Right hindlimb (tissue), 1 donor: Measurements from ENCODE around the gene ASCC2.
A peak's percentile ranks its signal among the peaks of the same experiment; 100 is the strongest.
"Not testable (repeated sequence)": the region's sequence is repeated elsewhere in the genome, so short reads cannot be mapped to it uniquely, and the experiment has no call there.

Experiments used
- DNase-seq: peaks from one replicate; pipeline ENCODE4 v3.0.0-alpha.2; 2018

ASCC2 gene

GRCh38 chr22:29837741-29838598 is at the start of gene ASCC2:
Gene ASCC2 (minus strand): TSS chr22:29838274. CDS start chr22:29832325, 5,949 bp downstream.
- DNase-seq, result peak; percentile 98

GRCh38 chr22:29887358-29887757 is 49.3 kb upstream of the ASCC2 start:
- DNase-seq, result no peak

- DNase-seq, result no peak
Observed at GRCh38 chr22:29886596-29886995, 48.5 kb upstream of the ASCC2 start.

GRCh38 chr22:29885610-29886009 is 47.5 kb upstream of the ASCC2 start:
- no peak for DNase-seq

- no peak for DNase-seq
Observed at GRCh38 chr22:29883775-29884097, 45.7 kb upstream of the ASCC2 start.

- DNase-seq, result peak; percentile 95
Observed at GRCh38 chr22:29883045-29883774, 45.1 kb upstream of the ASCC2 start, which contains the start of gene MTMR3. Gene MTMR3 (plus strand): TSS chr22:29883174. CDS start chr22:29971060, 87,886 bp downstream.

- DNase-seq, result no peak
Observed at GRCh38 chr22:29882716-29883044, 44.6 kb upstream of the ASCC2 start.

- DNase-seq, result no peak
Observed at GRCh38 chr22:29879753-29880152, 41.7 kb upstream of the ASCC2 start.

- DNase-seq, result no peak
Observed at GRCh38 chr22:29877620-29878019, 39.5 kb upstream of the ASCC2 start.

GRCh38 chr22:29873943-29874342 is 35.9 kb upstream of the ASCC2 start:
- DNase-seq, result no peak

GRCh38 chr22:29872989-29873388 is 34.9 kb upstream of the ASCC2 start:
- DNase-seq, result no peak

GRCh38 chr22:29872144-29872893 is 34.2 kb upstream of the ASCC2 start:
- DNase-seq, result no peak

GRCh38 chr22:29871684-29872083 is 33.6 kb upstream of the ASCC2 start:
- DNase-seq, result no peak

- DNase-seq, result no peak
Observed at GRCh38 chr22:29870574-29870973, 32.5 kb upstream of the ASCC2 start.

GRCh38 chr22:29867851-29868250 is 29.8 kb upstream of the ASCC2 start:
- DNase-seq, result no peak

GRCh38 chr22:29867260-29867659 is 29.2 kb upstream of the ASCC2 start:
- DNase-seq, result no peak

- DNase-seq, result not testable (repeated sequence)
Observed at GRCh38 chr22:29865572-29865971, 27.5 kb upstream of the ASCC2 start.

GRCh38 chr22:29861672-29862297 is 23.7 kb upstream of the ASCC2 start:
- no peak for DNase-seq

- no peak for DNase-seq
Observed at GRCh38 chr22:29860006-29860766, 22.1 kb upstream of the ASCC2 start.

GRCh38 chr22:29859030-29859429 is 21.0 kb upstream of the ASCC2 start:
- DNase-seq, result not testable (repeated sequence)

- DNase-seq, result no peak
Observed at GRCh38 chr22:29856496-29856895, 18.4 kb upstream of the ASCC2 start.

- no peak for DNase-seq
Observed at GRCh38 chr22:29855611-29856181, 17.6 kb upstream of the ASCC2 start.
